GM23338 (cell line): Measurements from ENCODE around the gene ERVMER34-1. TPM values are rescaled to one million over a fixed set of nuclear protein-coding genes. Genes with fewer than 3 reads are reported as not detected.

Experiments
- CREB1 ChIP-seq: fragments of 250-450 bp; sonication (Bioruptor Pico); IDR thresholded peaks from 2 replicates; pipeline ENCODE4 v1.5.0; 2020; ENCODE audit warnings: low read depth, mild to moderate bottlenecking, moderate library complexity
- CTCF ChIP-seq, 2 experiments: fragments of 200-600 bp in 1 of 2; sonication (generic) in 1 of 2; conservative IDR thresholded peaks; 2 replicates each; pipeline versions ENCODE4 v1.5.1 to v1.6.1; 2016 to 2017; ENCODE audit warnings: antibody characterized with exemption in 2 of 2, low read depth in 2 of 2, mild to moderate bottlenecking in 2 of 2, moderate library complexity in 1 of 2
- EZH2 ChIP-seq: fragments of 200-600 bp; sonication (generic); IDR thresholded peaks from one replicate; pipeline ENCODE4 v1.8.0; 2017; ENCODE audit warnings: antibody characterized with exemption, mild to moderate bottlenecking, low read depth; ENCODE audit not compliant: unreplicated experiment
- EZH2phosphoT487 ChIP-seq: fragments of 200-600 bp; sonication (generic); IDR thresholded peaks from one replicate; pipeline ENCODE4 v1.8.1; 2018; ENCODE audit warnings: antibody characterized with exemption; ENCODE audit not compliant: unreplicated experiment
- JUNB ChIP-seq: IDR thresholded peaks from one replicate; pipeline ENCODE4 v1.6.1; 2016; ENCODE audit warnings: antibody characterized with exemption; ENCODE audit not compliant: unreplicated experiment
- POLR2AphosphoS5 ChIP-seq: IDR thresholded peaks from 2 replicates; pipeline ENCODE4 v1.6.1; 2016; ENCODE audit warnings: antibody characterized with exemption, low read depth
- REST ChIP-seq: IDR thresholded peaks from one replicate; pipeline ENCODE4 v1.6.1; 2018; ENCODE audit warnings: antibody characterized with exemption; ENCODE audit not compliant: unreplicated experiment
- ZNF331 ChIP-seq: fragments of 250-450 bp; sonication (Bioruptor Pico); IDR thresholded peaks from 2 replicates; pipeline ENCODE4 v1.5.0; 2020; ENCODE audit warnings: low read depth, mild to moderate bottlenecking, moderate library complexity
- ZNF462 ChIP-seq: fragments of 250-450 bp; sonication (Bioruptor Pico); IDR thresholded peaks from 2 replicates; pipeline ENCODE4 v1.5.0; 2020; ENCODE audit warnings: mild to moderate bottlenecking, moderate library complexity
- polyA plus RNA-seq: library from polyadenylated mRNA; unstranded; fragments of >200 nt; fragmentation: Nextera tagmentation; extraction: Ambion mirVana; gene quantifications from 2 replicates; pipeline ENCODE4 v1.2.1, GENCODE V29; 2016
- total RNA-seq: library from RNA; depleted of rRNA; stranded (reverse); fragments of >200 nt; shearing (Covaris generic); gene quantifications from 2 replicates; pipeline ENCODE4 v1.2.3, GENCODE V29; 2014

The ERVMER34-1 gene
- total and polyA plus RNA-seq, 2 experiments from 2014 or later: 15.9 to 34.1 TPM

GRCh38 chr4:52755426-52755825 is 4.2 kb upstream of the ERVMER34-1 start (continued):
- no peak for TF ChIP-seq ZNF462 (CRISPR knock-in tag)
- TF ChIP-seq POLR2AphosphoS5: no peak
- TF ChIP-seq JUNB: no peak
- TF ChIP-seq EZH2: no peak
- TF ChIP-seq REST: no peak
- TF ChIP-seq ZNF331: no peak
- TF ChIP-seq CREB1 (CRISPR knock-in tag): no peak
- TF ChIP-seq CTCF (conservative IDR thresholded peaks at IDR 0.05; ENCODE audit: low read depth in 2 of 2): no peak
- TF ChIP-seq EZH2phosphoT487: no peak
